HG02623 (cell line): ENCODE results near the gene TP53RK.

ENCODE experiments used
- ATAC-seq: cut with Tn5 transposase; IDR thresholded peaks from one replicate; pipeline ENCODE4 v1.9.1; 2021; ENCODE audit warnings: moderate library complexity; ENCODE audit not compliant: unreplicated experiment

TP53RK gene

DNA sequence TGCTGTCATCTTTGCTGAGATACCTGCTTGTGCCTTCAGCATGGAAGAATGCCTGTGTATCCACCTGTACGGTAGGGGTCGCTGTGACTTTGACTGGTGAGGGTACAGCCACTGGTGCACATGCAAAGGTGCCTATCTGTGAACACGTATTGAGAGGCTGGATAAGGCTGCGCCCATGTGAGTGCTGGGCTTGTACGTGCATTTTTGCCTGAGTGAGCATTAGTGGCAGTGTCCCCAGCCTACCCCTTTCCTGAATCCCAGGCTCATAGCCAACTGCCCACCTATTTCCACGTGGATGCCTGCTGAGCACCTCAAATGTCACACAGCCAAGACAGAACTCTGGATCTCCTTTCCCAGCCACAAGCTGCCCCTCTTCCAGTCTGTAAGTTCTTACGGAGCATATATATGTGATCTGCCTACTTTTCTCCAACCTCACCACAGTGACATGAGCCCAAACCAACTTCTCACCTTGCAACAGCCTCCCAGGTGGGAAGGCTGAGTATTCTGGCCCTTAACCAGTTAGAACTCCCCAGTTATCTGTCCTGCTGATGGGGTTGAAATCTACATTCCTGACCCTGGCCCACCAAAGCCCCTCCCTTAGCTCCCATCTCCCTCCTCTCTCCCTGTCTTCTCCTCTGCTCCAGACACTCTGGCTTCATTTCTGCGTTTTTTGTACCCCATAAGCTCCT is 19.1 kb upstream of the TP53RK start:
- no peak for ATAC-seq

DNA sequence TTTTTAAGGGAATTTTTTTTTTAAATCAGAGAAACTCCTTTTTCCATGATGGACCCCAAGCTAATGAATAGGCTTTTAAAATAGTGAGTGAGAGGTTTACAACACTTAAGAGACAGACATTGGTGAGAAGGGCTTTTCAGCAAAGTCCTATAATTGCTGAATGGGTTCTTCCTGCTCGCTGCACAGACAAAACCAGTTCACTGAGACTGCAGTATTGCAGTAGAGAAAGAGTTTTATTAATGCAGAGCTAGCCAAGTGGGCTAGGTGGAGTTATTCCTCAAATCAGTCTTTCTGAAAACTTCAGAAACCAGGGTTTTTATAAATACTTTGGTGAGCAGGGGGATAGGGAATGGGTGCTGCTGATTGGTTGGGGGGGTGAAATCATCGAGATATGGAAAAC is 17.0 kb upstream of the TP53RK start:
- ATAC-seq, result no peak

DNA sequence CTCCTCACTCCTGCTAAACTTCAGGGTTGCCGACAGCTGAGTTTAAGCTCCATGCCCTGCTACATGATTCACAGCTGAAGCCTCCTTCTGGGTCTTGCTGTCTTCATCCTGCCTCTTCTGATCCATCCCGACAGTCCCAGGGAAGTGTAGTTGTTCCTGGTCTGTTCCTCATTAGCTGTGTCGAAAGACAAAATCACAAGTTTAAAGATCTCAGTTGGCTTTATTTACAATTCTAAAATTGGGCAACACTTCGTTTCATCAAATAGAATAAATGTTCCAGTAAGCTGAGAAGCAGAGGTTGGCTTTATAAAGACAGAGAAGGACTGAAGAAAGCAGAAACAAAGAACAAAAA is 16.1 kb upstream of the TP53RK start:
- ATAC-seq, result no peak

DNA sequence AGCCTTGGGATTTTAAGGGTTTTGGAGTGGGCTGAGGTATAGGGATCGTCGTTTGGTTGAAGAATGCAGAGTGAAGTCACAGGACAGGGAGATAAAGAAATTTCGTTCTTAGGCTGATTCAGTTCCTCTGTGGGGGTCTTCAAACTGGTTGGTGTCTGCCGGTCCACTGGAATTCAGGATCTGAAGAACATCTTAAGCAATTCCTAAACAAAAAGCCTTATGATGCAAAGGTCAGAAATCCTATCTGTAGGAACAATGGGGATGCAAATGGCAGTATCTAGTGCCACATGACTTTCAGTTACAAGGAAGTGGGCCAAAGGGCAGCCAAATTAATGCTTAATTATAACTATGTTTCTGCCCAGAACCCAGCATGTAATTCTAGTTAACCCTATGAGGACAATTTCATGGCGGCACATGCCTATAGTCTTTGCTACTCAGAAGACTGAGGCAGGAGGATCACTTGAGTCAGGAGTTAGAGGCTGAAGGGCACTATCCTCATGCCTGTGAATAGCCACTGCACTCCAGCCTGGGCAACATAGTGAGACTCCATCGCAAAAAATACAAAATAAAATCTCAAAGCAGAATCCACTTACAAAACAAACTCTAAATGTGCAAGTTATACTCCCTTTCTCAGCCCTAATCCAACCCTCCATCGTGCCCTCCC is 15.6 kb upstream of the TP53RK start:
- no peak for ATAC-seq

DNA sequence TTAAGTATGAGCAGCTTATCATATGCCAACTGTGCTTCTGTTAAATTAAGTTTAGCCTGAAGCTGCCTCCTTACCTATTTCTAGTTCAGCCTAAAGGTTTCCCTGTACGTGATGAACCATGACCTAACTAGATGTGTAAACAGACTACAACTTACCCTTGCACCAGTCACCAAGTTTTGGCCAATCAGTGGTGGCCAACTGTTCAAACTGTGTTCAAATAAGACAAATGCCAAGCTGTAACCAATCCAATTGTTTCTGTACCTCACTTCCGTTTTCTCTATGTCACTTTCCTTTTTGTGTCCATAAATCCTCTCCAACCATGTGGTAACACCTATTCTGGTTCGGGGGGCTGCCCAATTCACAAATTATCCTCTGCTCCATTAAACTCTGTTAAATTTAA is 14.2 kb upstream of the TP53RK start:
- ATAC-seq, result no peak

DNA sequence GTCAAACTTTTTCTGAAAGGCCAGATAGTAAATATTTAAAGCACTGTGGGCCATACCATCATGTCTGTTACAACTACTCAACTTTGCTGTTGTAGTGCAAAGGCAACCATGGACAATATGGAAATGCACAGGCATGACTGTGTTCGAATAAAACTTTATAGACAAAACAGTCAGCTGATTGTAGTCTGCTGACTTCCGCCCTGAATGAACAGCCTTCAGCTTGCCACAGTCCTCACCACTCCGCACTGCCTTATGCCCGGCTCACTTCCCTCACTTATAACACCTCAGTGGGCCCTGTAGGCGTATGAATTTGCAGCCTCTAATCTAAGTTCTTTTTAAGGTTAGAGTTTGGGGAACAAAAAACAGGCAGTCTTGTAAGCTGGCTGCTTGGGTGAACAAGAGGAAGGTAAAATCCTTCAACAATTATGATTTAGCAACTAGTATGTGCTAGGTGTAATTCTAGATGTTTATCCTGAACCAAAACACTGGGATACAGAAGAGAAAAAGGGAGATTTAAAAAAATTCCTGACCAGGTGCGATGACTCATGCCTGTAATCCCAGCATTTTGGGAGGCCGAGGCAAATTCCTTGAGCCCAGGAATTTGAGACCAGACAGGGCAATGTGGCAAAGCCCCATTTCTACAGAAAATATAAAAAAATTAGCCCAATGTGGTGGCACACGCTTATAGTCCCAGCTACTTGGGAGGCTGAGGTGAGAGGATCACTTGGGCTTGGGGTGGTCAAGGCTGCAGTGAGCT is 13.4 kb upstream of the TP53RK start:
- ATAC-seq, result no peak

DNA sequence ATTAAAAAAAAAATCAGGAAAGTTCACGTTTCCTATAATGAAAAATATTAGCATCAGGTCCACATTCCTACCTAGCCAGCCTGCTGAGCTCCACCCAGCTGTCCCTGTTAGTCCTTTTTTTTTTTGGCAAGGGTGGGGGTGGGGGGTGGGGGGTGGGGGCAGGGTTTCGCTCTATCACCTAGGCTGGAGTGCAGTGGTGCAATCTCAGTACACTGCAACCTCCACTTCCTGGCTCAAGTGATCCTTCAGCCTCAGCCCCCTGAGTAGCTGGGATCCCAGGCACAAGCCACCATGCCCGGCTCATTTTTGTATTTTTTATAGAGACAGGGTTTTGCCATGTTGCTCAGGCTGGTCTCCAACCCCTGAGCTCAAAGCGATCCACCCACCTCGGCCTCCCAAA is 12.7 kb upstream of the TP53RK start:
- ATAC-seq, result no peak

DNA sequence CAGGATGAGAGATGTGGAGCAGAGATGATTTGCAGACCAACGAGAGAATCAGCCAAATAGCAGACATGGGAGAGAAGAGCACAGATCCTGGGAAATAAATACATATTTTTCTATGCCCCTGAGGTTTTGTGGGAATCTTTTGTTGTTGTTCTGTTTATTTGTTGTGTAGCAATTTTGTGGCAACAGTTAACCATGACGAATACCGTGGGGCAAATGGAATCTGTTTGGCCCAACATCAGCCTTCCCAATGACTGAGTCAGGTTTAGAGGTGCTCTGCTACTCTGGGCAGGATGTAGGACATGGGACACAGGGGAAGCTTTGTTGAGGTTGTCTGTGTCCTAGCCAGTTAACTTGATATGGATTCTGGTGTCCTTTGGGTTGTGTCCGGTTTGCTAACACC is 12.3 kb upstream of the TP53RK start:
- ATAC-seq, result no peak

DNA sequence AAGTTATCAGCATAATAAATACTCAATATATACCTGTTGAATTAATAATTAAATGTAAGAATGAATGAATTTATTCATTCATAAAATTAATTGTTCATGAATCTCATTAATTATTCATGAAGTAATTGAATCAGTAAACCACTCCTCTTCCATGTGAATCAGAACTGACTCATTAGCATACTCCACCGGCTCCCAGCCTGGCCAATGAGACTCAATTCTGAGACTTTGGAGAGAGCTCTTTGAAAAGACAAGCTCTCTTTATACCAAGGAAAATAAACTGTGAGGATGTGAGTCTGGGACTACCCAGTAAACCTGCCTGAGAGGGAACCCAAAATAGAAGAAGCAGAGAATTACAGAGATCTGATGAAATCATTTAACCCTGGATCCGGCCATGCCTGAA is 11.8 kb upstream of the TP53RK start:
- no peak for ATAC-seq

DNA sequence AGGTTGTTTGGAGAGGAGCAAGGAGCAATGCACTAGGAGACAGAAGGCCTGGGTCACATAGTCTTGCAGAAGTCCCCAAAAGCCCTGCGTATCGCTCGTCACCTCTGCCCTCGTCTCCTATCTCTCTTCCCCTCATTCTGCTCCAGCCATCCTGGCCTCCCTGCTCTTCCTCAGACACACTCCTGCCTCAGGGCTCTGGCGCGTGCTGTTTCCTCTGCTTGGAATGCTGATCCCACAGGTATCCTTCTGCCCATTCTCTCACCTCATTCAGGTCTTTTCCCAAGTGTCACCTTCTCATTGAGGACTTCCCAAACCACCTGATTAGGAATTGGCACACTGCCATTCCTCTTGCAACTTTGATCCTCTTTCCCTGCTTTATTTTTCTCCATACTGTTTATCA is 11.2 kb upstream of the TP53RK start:
- ATAC-seq, result no peak

DNA sequence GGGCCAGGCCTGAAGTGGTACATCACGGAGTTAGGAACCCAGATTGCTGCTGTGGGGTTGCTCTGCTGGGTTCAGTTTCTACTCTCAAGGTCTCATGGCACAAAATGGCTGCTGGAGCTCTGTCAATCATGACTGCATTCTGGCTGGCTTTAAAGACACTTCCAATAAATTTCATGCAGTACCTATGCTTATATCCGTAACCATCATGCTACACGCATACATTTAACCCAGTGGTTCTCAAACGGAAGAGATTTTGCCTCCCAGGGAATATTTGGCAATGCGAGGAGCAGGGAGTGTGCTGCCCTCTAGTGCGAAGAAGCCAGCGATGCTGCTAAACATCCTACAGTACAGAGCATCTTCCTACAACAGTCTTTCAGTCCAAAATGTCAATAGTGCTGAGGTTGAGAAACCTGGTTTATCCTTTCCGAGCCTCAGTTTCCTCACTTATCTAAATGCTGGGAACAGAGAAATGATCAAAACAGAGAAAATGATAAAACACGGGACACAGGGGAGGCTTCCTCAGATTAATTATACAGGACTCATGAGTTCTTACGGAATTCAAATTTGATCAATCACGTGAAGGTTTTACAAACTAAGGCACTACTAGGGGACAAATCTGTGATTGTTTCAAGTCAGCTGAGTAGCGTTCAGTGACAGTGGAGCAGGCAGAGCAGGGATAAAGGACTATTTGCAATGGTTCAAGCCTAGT is 10.6 kb upstream of the TP53RK start:
- no peak for ATAC-seq

DNA sequence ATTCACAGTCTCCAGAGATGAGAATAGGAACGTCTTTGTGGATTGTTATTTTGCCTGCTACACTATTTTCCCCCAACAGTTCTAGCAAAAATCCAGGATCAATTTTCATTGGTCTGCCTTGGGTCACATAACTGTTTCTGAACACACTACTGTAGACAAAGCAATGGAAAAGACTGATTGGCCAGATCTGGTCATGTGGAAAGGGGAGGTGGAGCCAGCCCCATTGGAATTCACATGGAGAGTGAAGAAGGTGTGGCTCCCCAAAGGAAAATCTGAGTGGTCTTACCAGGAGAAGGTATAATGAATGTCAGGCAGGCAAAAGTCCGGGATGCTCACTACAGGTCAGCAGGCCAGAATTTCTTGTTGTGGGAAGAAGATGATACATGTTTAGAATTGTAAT is 9.5 kb upstream of the TP53RK start:
- no peak for ATAC-seq

DNA sequence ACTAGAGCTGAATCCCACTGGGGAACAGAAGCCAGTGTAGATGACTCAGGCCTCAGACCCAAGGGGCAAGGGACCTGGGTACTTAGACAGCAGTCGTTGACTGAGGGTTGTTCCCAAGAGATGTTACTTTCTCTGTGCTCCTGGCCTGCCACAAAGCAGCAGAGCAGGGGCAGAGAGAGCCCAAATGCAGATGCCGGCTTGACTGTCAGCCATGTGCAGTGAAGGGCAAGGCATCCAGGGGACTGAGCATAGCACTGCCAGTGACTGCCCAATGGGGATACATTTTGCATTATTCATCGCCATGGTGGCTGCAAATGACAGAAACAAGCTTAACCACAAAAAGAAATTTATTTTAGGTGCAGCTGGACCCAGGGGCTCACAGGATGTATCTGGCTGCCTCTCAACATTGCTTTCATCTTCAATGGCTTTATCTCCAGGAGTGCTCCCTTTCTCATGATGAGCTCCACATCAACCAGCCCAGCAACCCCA is 7.6 kb upstream of the TP53RK start:
- ATAC-seq, result no peak

DNA sequence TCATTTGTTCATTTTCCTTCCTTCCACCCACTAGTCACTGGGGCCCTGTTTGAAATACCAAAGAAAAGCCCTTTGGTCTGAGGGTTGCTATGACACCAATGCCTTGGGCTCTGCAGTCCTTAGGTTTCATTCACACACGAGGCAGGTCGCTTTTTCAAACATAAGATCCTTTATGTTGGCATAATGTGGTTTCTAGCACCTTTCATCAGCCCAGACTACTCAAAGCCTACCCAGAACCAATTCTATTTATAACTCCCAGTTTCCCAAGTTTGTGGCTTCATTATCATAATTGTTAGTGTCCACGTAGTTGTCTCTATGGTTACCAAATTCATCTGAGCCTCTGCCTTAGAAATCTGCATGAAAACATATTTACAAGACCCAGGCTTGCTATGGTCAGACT is 6.6 kb upstream of the TP53RK start:
- ATAC-seq, result no peak

DNA sequence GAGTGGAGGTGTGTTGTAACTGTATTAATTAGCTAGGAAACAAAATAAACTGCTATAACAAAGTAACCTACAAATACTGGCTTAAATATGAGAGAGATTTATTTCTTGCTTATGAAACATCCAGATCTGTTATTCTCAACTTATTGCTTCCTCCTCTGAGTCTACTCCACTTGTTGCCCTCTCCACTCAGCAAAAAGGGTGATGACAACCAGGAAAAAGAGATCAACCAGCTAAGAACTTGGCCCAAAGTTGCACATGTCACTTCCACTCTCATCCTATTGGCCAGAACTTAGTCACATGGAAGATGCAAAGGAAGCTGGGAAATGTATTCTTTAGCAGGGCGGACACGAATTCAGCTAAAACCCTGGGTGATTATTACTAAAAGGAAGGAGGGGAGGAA is 5.2 kb upstream of the TP53RK start:
- ATAC-seq, result no peak

DNA sequence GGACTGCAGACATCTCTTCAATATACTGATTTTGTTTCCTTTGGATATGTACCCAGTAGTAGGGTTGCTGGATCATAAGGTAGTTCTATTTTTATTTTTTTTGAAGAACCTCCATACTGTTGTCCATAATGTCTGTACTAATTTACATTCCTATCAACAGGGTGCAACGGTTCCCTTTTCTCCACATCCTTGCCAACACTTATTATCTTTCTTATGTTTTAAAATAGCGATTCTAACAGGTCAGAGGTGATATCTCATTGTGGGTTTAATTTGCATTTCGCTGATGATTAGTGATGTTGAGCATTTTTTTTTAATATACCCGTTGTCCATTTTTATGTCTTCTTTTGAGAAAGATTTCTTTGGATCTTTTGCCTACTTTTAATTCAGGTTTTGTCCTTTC is 2.0 kb upstream of the TP53RK start:
- no peak for ATAC-seq

DNA sequence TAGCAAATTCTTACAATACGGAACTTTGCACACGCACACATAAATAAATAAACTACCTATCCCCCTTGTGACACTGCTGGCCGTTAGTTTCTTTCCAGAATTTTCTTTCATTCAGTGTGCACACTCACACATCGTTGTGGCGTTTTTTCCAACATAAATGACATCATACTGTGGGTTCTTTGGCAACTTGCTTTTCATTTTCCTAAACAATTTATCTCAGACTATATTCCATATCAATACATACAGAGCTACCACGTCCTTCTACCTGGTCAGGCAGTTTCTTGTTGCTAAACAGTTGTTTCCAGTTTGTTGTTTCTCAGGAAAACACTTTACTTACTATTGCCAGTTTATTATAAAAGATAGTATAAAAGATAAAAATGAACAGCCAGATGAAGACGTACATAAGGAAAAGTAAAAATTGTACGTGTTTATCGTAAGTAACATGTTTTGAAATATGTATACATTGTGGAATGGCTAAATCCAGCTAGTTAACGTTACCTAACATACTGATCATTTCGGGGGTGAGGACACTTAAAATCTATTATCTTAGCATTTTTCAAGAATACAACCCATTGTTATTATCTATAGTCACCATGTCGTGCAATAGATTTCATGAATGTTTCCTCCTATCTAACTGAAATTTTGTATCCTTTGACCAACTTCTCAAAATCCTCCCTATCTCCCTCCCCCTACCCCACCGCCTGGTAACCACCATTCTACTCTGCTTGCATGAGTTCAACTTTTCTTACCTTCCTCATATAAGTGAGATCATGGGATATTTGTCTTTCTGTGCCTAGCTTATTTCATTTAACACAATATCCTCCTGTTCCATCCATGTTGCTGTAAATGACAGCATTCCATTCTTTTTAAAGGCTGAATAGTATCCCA is 1.2 kb upstream of the TP53RK start:
- ATAC-seq, result no peak

DNA sequence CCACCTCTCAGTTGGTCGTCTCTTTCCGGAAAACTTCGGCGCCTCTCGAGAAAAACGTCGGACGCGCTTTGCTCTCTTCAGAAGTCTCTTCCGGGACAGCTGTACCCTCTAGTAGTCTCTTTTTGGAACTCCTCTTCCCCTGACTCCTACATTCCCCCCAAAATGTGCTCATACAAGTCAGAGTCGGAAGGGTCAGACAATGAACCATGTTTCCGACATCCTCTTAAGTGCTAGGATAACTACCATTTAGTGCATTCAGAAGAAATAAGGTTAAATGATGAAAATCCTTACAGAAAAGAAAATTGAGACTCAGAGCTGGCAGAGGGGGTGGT is 476 bp upstream of the TP53RK start:
- no peak for ATAC-seq

DNA sequence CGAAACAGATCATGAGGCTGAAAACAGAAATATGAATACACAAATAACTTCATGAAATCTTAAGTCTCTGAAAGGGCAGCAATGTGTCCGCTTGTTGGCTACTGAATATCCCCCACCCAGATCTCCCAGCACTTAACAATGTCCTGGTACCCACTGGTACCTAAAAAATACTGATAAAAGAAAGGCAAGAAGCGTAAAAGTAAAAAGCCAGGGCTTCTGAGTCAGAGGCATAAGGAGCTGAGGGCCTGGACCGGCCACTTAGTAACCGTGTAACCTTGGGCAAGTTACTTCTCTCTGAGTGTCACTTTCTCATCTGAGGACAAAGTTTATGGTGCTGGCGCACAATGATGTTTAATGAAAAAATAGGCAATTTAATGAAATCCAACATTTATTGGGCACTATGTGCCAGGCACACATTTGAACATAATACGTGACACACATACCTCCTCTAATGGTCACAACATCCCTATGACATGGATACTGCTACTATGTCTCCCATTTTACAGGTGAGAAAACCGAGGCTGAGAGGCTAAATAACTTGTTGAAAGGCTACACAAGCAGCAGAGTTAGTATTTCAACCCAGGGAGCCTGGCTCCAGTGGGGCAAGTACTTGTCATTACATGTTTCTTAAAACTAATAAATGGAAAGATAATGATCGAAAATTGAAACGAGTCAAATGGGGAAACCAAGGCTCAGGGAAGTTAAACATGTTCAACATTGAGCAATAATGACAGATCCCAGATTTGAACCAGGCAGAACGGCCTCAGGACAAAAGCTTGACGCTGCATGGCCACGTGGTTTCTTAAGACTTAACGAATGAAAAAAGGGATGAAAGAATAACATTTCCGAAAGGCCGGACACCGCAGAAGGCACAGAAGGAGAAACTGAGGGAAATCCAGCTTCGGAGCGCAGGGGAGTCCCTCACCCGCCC is 828 bp downstream of the TP53RK start:
- no peak for ATAC-seq
